Ovary (tissue), 9 donors: ENCODE results near the gene GPAM. TPM values are rescaled to one million over a fixed set of nuclear protein-coding genes. Genes with fewer than 3 reads are reported as not detected.

Experiments
- DNase-seq, 5 donors: peaks; one replicate each; pipeline ENCODE4 v3.0.0-alpha.2; 2019 to 2020
- H3K27ac ChIP-seq, 2 donors: fragments of 200-600 bp; one replicate each; pipeline versions ENCODE4 v1.5.1 to v1.8.0; 2019 to 2022
- H3K27me3 ChIP-seq: fragments of 200-600 bp; one replicate; pipeline ENCODE4 v1.8.0; 2022
- H3K36me3 ChIP-seq: fragments of 200-600 bp; sonication (generic); one replicate; pipeline ENCODE4 v1.5.1; 2019
- H3K4me1 ChIP-seq: one replicate; pipeline ENCODE4 v1.8.1; 2013; ENCODE audit warnings: mild to moderate bottlenecking, moderate library complexity; ENCODE audit not compliant: insufficient read depth
- H3K4me3 ChIP-seq: fragments of 200-600 bp; sonication (generic); one replicate; pipeline ENCODE4 v1.5.1; 2017
- H3K9me3 ChIP-seq, 2 donors: fragments of 200-600 bp in 1 of 2; sonication (generic) in 1 of 2; one replicate each; pipeline versions ENCODE4 v1.5.1 to v1.8.1; 2013 to 2019; ENCODE audit warnings: mild to moderate bottlenecking in 1 of 2, moderate library complexity in 1 of 2
- CTCF ChIP-seq, 3 donors: fragments of 450-650 bp in 2 of 3; fragments of 200-600 bp in 1 of 3; IDR thresholded peaks; one replicate each; pipeline versions ENCODE4 v1.5.1 to v1.8.0; 2016 to 2022; ENCODE audit warnings: antibody characterized with exemption in 3 of 3, mild to moderate bottlenecking in 1 of 3
- EP300 ChIP-seq: sonication (generic); formaldehyde crosslinking; IDR thresholded peaks from one replicate; pipeline ENCODE4 v1.6.1; 2017; ENCODE audit warnings: antibody characterized with exemption
- POLR2A ChIP-seq: fragments of 450-650 bp; IDR thresholded peaks from one replicate; pipeline ENCODE4 v1.6.1; 2017; ENCODE audit warnings: antibody characterized with exemption, mild to moderate bottlenecking, moderate library complexity
- WGBS, 3 donors: extraction: QIAGEN DNeasy Blood & Tissue Kit in 1 of 3; methylation state at CpG; one replicate each; pipeline versions ENCODE4 v1.1.5 to v1.1.7; 2013 to 2017; 5-methylcytosine and 5-hydroxymethylcytosine counted together
- intact Hi-C, 4 donors: fragments of 100-400 bp; cut with DNase I; formaldehyde crosslinking; loops; one replicate each; pipeline versions ENCODE4 v1.11.0 to v1.15.1; 2022 to 2023
- polyA plus RNA-seq, 2 donors: library from polyadenylated mRNA; stranded (reverse); fragments of 200-250 nt in 1 of 2; fragments of 350-450 nt in 1 of 2; fragmentation: Illumina TruSeq in 1 of 2; extraction: RNeasy Lipid Tissue Mini Kit (QIAGEN cat#74804) in 1 of 2; gene quantifications; one replicate each; pipeline ENCODE4 v1.2.3, GENCODE V29; 2013 to 2014
- total RNA-seq, 7 donors: library from RNA; depleted of rRNA in 2 of 7; stranded (reverse); fragments of >200 nt in 2 of 7; fragmentation: NEBNext Ultra II Directional in 3 of 7; extraction: Animal tissue kit (Norgen Biotek cat#: 25700) in 3 of 7; gene quantifications; one replicate each; pipeline versions ENCODE4 v1.1.0 to v1.2.4, GENCODE V29; 2016 to 2023
- donor health status: DM: no; HTN: no; CAD: no; lungs with moderate emphysema.
- donor health status: DM: no; HTN: no; CAD: no.
- donor health status: Bipolar disorder and iron deficiency.
- donor health status: DM: yes; HTN: yes; CAD: no.
- donor health status: DM: no; HTN: no; CAD: no.
- donor health status: DM: yes; HTN: yes; CAD: no.

The GPAM gene
- total and polyA plus RNA-seq, 9 donors, result 3.3 to 22.1 (median 8.7) TPM

- DNase-seq, result no peak
- H3K4me1 ChIP-seq, result no peaks in the 10 kb centered on the region
- no peak overlapping the region for H3K4me3 ChIP-seq
- intact Hi-C loops, result no loop called here
- no peaks in the 10 kb centered on the region for H3K36me3 ChIP-seq
- H3K9me3 ChIP-seq, result no peaks in the 10 kb centered on the region
- H3K27ac ChIP-seq, result no peak overlapping the region
- WGBS, 3 donors, result 95% methylated on average over 8 of the region's 8 CpGs
- H3K27me3 ChIP-seq, result no peaks in the 10 kb centered on the region
- TF ChIP-seq CTCF (IDR thresholded peaks at IDR 0.05) (no peak), POLR2A (no peak), EP300 (no peak)
Observed at GRCh38 chr10:112175409-112175808, 8.2 kb downstream of the GPAM start.

GRCh38 chr10:112173206-112173605 is 10.4 kb downstream of the GPAM start:
- Histone ChIP-seq H3K36me3 (no peaks in the 10 kb centered on the region), H3K9me3 (no peaks in the 10 kb centered on the region), H3K4me1 (no peaks in the 10 kb centered on the region), H3K27me3 (no peaks in the 10 kb centered on the region), H3K4me3 (no peak overlapping the region), H3K27ac (no peak overlapping the region)
- WGBS, 3 donors, result 91 to 96% (median 93%) methylated on average over 4 of the region's 4 CpGs
- DNase-seq, result no peak
- TF ChIP-seq CTCF (IDR thresholded peaks at IDR 0.05), result no peak
- intact Hi-C loops, result loop anchor here in 1 of 4 donors (5.0 kb wide), 1 partner anchor 1251 kb away; no protein-coding TSS in a partner anchor

- Histone ChIP-seq H3K9me3 (no peaks in the 10 kb centered on the region), H3K27me3 (no peaks in the 10 kb centered on the region), H3K27ac (no peak overlapping the region), H3K4me1 (no peaks in the 10 kb centered on the region), H3K4me3 (no peak overlapping the region), H3K36me3 (no peaks in the 10 kb centered on the region)
- no peak for DNase-seq
- intact Hi-C loops, result no loop called here
- WGBS, 3 donors, result 85 to 89% (median 87%) methylated on average over 6 of the region's 6 CpGs
- TF ChIP-seq EP300, result no peak
- no peak for TF ChIP-seq POLR2A
- no peak for TF ChIP-seq CTCF (IDR thresholded peaks at IDR 0.05)
Observed at GRCh38 chr10:112168733-112169132, 14.8 kb downstream of the GPAM start.

- no peaks in the 10 kb centered on the region for H3K36me3 ChIP-seq
- DNase-seq, result no peak
- H3K27me3 ChIP-seq, result no peaks in the 10 kb centered on the region
- H3K4me1 ChIP-seq, result no peaks in the 10 kb centered on the region
- WGBS, 3 donors, result 92 to 95% (median 94%) methylated on average over 3 of the region's 3 CpGs
- TF ChIP-seq CTCF (IDR thresholded peaks at IDR 0.05), result no peak
- no peak for TF ChIP-seq EP300
- no peak for TF ChIP-seq POLR2A
- no peak overlapping the region for H3K4me3 ChIP-seq
- H3K27ac ChIP-seq, result no peak overlapping the region
- intact Hi-C loops, result no loop called here
- H3K9me3 ChIP-seq, result no peaks in the 10 kb centered on the region
Observed at GRCh38 chr10:112166800-112167199, 16.8 kb downstream of the GPAM start.
